Upper lobe of left lung (tissue), 4 donors: ENCODE measurements around the gene CTU2.

Experiments used
- CTCF ChIP-seq, 6 experiments: fragments of 450-650 bp in 4 of 6; fragments of 200-600 bp in 2 of 6; sonication (generic) in 2 of 6; IDR thresholded peaks; one replicate each; pipeline ENCODE4 v1.5.1; 2016 to 2019; ENCODE audit warnings: antibody characterized with exemption in 6 of 6
- POLR2AphosphoS5 ChIP-seq, 2 donors: sonication (generic); formaldehyde crosslinking; IDR thresholded peaks; one replicate each; pipeline ENCODE4 v1.5.1; 2017; ENCODE audit warnings: antibody characterized with exemption in 2 of 2

DNA sequence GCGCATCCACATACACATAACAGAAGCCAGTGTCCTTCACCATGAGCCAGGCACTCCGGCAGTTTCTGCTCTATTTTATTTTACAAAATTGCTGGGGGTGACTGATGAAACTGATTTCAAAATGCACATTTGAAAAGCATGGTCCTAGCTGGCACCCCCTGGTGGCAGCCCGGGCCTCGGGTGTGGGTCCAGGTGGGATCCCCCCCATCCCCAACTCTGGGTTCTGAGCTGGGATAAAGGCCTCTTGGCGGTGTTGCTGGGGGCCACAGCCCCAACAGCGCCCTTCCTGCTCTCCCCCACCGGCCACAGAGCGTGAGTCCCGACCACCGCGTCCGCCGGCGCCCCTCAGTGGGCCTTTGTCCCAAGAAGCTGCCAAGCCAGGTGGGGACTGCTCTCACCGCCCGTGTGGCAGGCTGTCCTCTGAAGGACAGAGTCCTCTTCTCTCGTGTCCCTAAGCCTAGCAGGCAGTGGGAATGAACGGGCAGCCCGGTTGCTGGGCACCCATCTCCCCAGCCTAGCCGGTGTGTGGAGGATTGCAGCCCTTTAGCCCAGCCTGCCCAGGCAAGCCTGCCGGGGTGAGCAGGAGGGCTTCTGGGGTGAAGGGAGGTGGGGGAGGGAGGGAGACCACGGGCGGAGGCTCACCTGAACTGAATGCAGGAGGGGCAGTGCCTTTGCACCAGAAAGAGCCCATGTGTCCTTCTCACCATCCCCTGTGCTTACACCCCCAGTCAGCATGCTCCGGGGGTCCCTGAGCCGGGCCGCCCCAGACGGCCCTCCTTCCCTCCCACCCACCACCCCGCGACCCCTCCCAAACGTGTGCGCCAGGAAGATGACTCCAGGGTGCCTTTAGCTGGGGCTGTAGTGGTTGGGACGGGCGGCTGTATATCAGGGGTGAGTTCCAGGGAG, 20.9 kb upstream of the CTU2 start:
- peak; percentile 50 to 71 (median 54) for TF ChIP-seq CTCF (IDR thresholded peaks at IDR 0.05)
- no peak for TF ChIP-seq POLR2AphosphoS5 (IDR thresholded peaks at IDR 0.05)
